H1 (cell line): Measurements from ENCODE around the gene MALSU1. TPM values are rescaled to one million over a fixed set of nuclear protein-coding genes. Genes with fewer than 3 reads are reported as not detected.
A peak's percentile ranks its signal among the peaks of the same experiment; 100 is the strongest.

Experiments
- CTCF ChIA-PET: fragments of 300-600 bp; sonication (Branson Sonifier 250); formaldehyde crosslinking; loops from one replicate; lab custom pipeline; 2021; ENCODE audit not compliant: partially characterized antibody; lab: Charles Lee
- POLR2A ChIA-PET: fragments of 300-600 bp; sonication (Branson Sonifier 250); formaldehyde crosslinking; loops from one replicate; lab custom pipeline; 2021; ENCODE audit warnings: inconsistent platforms; ENCODE audit not compliant: partially characterized antibody; lab: Charles Lee
- DNase-seq, 2 experiments: peaks; one replicate each; pipeline versions ENCODE4 v3.0.0 to v3.0.0-alpha.2; 2010 to 2022; ENCODE audit warnings: low spot score in 2 of 2, low read depth in 1 of 2, mixed read lengths in 1 of 2
- FAIRE-seq: peaks from 2 replicates; lab custom pipeline; 2011; peaks lifted over from hg19 to GRCh38; lab: Jason Lieb, UNC
- H2AFZ ChIP-seq: 2 replicates; pipeline ENCODE4 v1.8.1; 2012; ENCODE audit warnings: low read length, inconsistent platforms
- H2AK5ac ChIP-seq: 2 replicates; pipeline ENCODE4 v1.6.1; 2013; ENCODE audit warnings: low read depth, low read length
- H2BK120ac ChIP-seq: replicated peaks from 2 replicates; pipeline ENCODE3; 2013; ENCODE audit warnings: low read depth, low read length, inconsistent platforms
- H2BK12ac ChIP-seq: 2 replicates; pipeline ENCODE4 v1.6.1; 2013; ENCODE audit warnings: low read depth, low read length
- H2BK15ac ChIP-seq: 2 replicates; pipeline ENCODE4 v1.6.1; 2013; ENCODE audit warnings: low read length
- H2BK20ac ChIP-seq: 2 replicates; pipeline ENCODE4 v1.6.1; 2013; ENCODE audit warnings: low read length
- H2BK5ac ChIP-seq: 2 replicates; pipeline ENCODE4 v1.6.1; 2013; ENCODE audit warnings: low read depth, low read length
- H3K14ac ChIP-seq: 2 replicates; pipeline ENCODE4 v1.6.1; 2013; ENCODE audit warnings: inconsistent platforms; ENCODE audit not compliant: insufficient read length
- H3K18ac ChIP-seq: 2 replicates; pipeline ENCODE4 v1.6.1; 2013; ENCODE audit warnings: low read length; ENCODE audit errors: extremely low read depth
- H3K23ac ChIP-seq: 2 replicates; pipeline ENCODE4 v1.6.1; 2013; ENCODE audit warnings: inconsistent platforms; ENCODE audit not compliant: insufficient read length
- H3K23me2 ChIP-seq: 2 replicates; pipeline ENCODE4 v1.6.1; 2013; ENCODE audit warnings: low read depth, low read length
- H3K27ac ChIP-seq: 2 replicates; pipeline ENCODE4 v1.6.1; 2011; ENCODE audit warnings: low read depth, low read length, inconsistent platforms
- H3K27me3 ChIP-seq, 4 experiments: replicated peaks in 1 of 4; 1 replicate in 1 of 4; 2 replicates in 3 of 4; pipeline versions ENCODE4 v1.6.1 to v1.8.1; 2011 to 2013; ENCODE audit warnings: low read length in 3 of 4, mild to moderate bottlenecking in 3 of 4, inconsistent platforms in 2 of 4, mixed read lengths in 2 of 4, moderate library complexity in 1 of 4; ENCODE audit not compliant: control insufficient read depth in 3 of 4, insufficient read depth in 3 of 4; ENCODE audit errors: extremely low read depth in 1 of 4
- H3K36me3 ChIP-seq, 4 experiments: 2 replicates each; pipeline versions ENCODE4 v1.6.1 to v1.8.1; 2011 to 2013; ENCODE audit warnings: mild to moderate bottlenecking in 4 of 4, low read length in 3 of 4, moderate library complexity in 2 of 4, control low read depth in 1 of 4, inconsistent platforms in 1 of 4; ENCODE audit not compliant: insufficient read depth in 4 of 4, control insufficient read depth in 2 of 4
- H3K4ac ChIP-seq: replicated peaks from 2 replicates; pipeline ENCODE3; 2013; ENCODE audit warnings: low read length, low read depth, mixed read lengths, inconsistent platforms; ENCODE audit not compliant: insufficient read length
- H3K4me1 ChIP-seq, 4 experiments: replicated peaks in 1 of 4; 1 replicate in 1 of 4; 2 replicates in 3 of 4; pipeline versions ENCODE4 v1.6.1 to v1.8.1; 2011 to 2013; ENCODE audit warnings: low read length in 3 of 4, inconsistent platforms in 2 of 4, mixed read lengths in 1 of 4; ENCODE audit not compliant: insufficient read depth in 4 of 4, control insufficient read depth in 3 of 4
- H3K4me2 ChIP-seq, 2 experiments: 2 replicates each; pipeline versions ENCODE4 v1.6.1 to v1.8.1; 2011 to 2013; ENCODE audit warnings: low read depth in 2 of 2, low read length in 2 of 2, control low read depth in 1 of 2, inconsistent platforms in 1 of 2, mild to moderate bottlenecking in 1 of 2; ENCODE audit not compliant: insufficient read depth in 1 of 2
- H3K4me3 ChIP-seq, 4 experiments: fragments of 200-600, 300-600 bp in 1 of 4; sonication (generic), shearing (Covaris generic), sonication (Bioruptor Twin) in 1 of 4; 2 replicates each; pipeline versions ENCODE4 v1.5.1 to v1.8.1; 2011 to 2016; ENCODE audit warnings: low read length in 4 of 4, low read depth in 3 of 4, control low read depth in 2 of 4, inconsistent platforms in 2 of 4, mild to moderate bottlenecking in 2 of 4, mixed read lengths in 1 of 4, moderate library complexity in 1 of 4; ENCODE audit not compliant: insufficient read depth in 2 of 4; ENCODE audit errors: extremely low read depth in 1 of 4
- H3K56ac ChIP-seq: replicated peaks from 2 replicates; pipeline ENCODE3; 2013; ENCODE audit warnings: low read depth, mild to moderate bottlenecking, mixed read lengths, low read length, inconsistent platforms; ENCODE audit not compliant: insufficient read length
- H3K79me1 ChIP-seq: 2 replicates; pipeline ENCODE4 v1.6.1; 2013; ENCODE audit warnings: low read depth, low read length, control low read depth
- H3K79me2 ChIP-seq, 2 experiments: 2 replicates each; pipeline versions ENCODE4 v1.6.1 to v1.8.1; 2012 to 2013; ENCODE audit warnings: low read length in 2 of 2, mild to moderate bottlenecking in 2 of 2, inconsistent platforms in 1 of 2; ENCODE audit not compliant: insufficient read depth in 2 of 2, control insufficient read depth in 1 of 2
- H3K9ac ChIP-seq, 4 experiments: replicated peaks in 1 of 4; 1 replicate in 1 of 4; 2 replicates in 3 of 4; pipeline versions ENCODE4 v1.6.1 to v1.8.1; 2011 to 2013; ENCODE audit warnings: low read depth in 3 of 4, low read length in 3 of 4, control low read depth in 2 of 4, mild to moderate bottlenecking in 2 of 4, moderate library complexity in 2 of 4, inconsistent platforms in 1 of 4; ENCODE audit errors: extremely low read depth in 1 of 4
- H3K9me3 ChIP-seq, 2 experiments: 2 replicates each; pipeline versions ENCODE4 v1.6.1 to v1.8.1; 2012 to 2013; ENCODE audit warnings: mild to moderate bottlenecking in 2 of 2, moderate library complexity in 2 of 2, control low read depth in 1 of 2, inconsistent platforms in 1 of 2, low read depth in 1 of 2, low read length in 1 of 2, mixed read lengths in 1 of 2; ENCODE audit not compliant: insufficient read depth in 2 of 2
- H4K20me1 ChIP-seq, 2 experiments: replicated peaks in 1 of 2; 2 replicates each; pipeline versions ENCODE3 to v1.8.1; 2011 to 2013; ENCODE audit warnings: inconsistent platforms in 2 of 2, low read length in 2 of 2, mild to moderate bottlenecking in 1 of 2; ENCODE audit not compliant: insufficient read depth in 2 of 2, control insufficient read depth in 1 of 2
- H4K5ac ChIP-seq: 2 replicates; pipeline ENCODE4 v1.6.1; 2013; ENCODE audit warnings: low read length, low read depth, mixed read lengths, inconsistent platforms; ENCODE audit not compliant: insufficient read length
- H4K8ac ChIP-seq: 2 replicates; pipeline ENCODE4 v1.8.0; 2013; ENCODE audit warnings: mild to moderate bottlenecking, moderate library complexity, low read length, inconsistent platforms; ENCODE audit not compliant: insufficient read depth; ENCODE audit errors: extremely low read depth
- H4K91ac ChIP-seq: replicated peaks from 2 replicates; pipeline ENCODE3; 2013; ENCODE audit warnings: low read length, mixed read lengths, inconsistent platforms; ENCODE audit not compliant: insufficient read length
- BRCA1 ChIP-seq: IDR thresholded peaks from 2 replicates; pipeline ENCODE4 v1.6.1; 2012; ENCODE audit warnings: low read depth, low read length, improper control_type of control experiment
- CBX8 ChIP-seq: fragments of 300-800, 300-1000 bp; sonication (generic); IDR thresholded peaks from 2 replicates; pipeline ENCODE4 v1.7.1; 2016; ENCODE audit warnings: low read depth, low read length, borderline replicate concordance
- CEBPB ChIP-seq: IDR thresholded peaks from 2 replicates; pipeline ENCODE4 v1.6.1; 2012; ENCODE audit warnings: low read depth, low read length
- CTCF ChIP-seq, 3 experiments: IDR thresholded peaks; 1 replicate in 2 of 3; 2 replicates in 1 of 3; pipeline versions ENCODE4 v1.5.1 to v1.6.1; 2011; ENCODE audit warnings: low read length in 3 of 3, mild to moderate bottlenecking in 3 of 3, inconsistent platforms in 2 of 3, low read depth in 1 of 3, moderate library complexity in 1 of 3; ENCODE audit not compliant: insufficient read depth in 1 of 3; ENCODE audit errors: control extremely low read depth in 1 of 3
- KDM1A ChIP-seq: fragments of 200-600, 300-600 bp; sonication (generic); IDR thresholded peaks from 2 replicates; pipeline ENCODE4 v1.7.1; 2016; ENCODE audit warnings: mild to moderate bottlenecking, low read length, borderline replicate concordance
- RAD21 ChIP-seq, 2 experiments: IDR thresholded peaks in 1 of 2; conservative IDR thresholded peaks in 1 of 2; 2 replicates each; pipeline ENCODE4 v1.6.1; 2011; ENCODE audit warnings: low read depth in 2 of 2, low read length in 2 of 2, improper control_type of control experiment in 1 of 2, inconsistent platforms in 1 of 2, mild to moderate bottlenecking in 1 of 2, moderate library complexity in 1 of 2
- SP2 ChIP-seq: IDR thresholded peaks from 2 replicates; pipeline ENCODE4 v1.6.1; 2012; ENCODE audit warnings: mild to moderate bottlenecking, low read length, inconsistent platforms
- SRF ChIP-seq: IDR thresholded peaks from 2 replicates; pipeline ENCODE4 v1.6.1; 2011; ENCODE audit warnings: mild to moderate bottlenecking, low read depth, low read length, moderate library complexity
- WGBS, 2 experiments: shearing (Covaris generic) in 1 of 2; methylation state at CpG; one replicate each; pipeline versions ENCODE4 v1.1.6 to v1.1.7; 2013 to 2015; ENCODE audit warnings: low lambda C conversion rate in 2 of 2, mixed read lengths in 2 of 2, inconsistent platforms in 1 of 2, low coverage in 1 of 2, missing lambda C conversion rate in 1 of 2; ENCODE audit not compliant: insufficient replicate concordance in 2 of 2, insufficient coverage in 1 of 2, insufficient read length in 1 of 2; ENCODE audit errors: extremely low coverage in 1 of 2, missing lambda C conversion rate in 1 of 2; 5-methylcytosine and 5-hydroxymethylcytosine counted together
- polyA plus RNA-seq, 7 experiments: library from polyadenylated mRNA; depleted of rRNA in 3 of 7; stranded (reverse) in 5 of 7; unstranded in 2 of 7; fragments of >200 nt in 5 of 7; fragments of 200-250 nt in 2 of 7; gene quantifications; 1 replicate in 5 of 7; 2 replicates in 1 of 7; 4 replicates in 1 of 7; pipeline versions ENCODE4 v1.2.1 to v1.2.3, GENCODE V29; 2011 to 2013; ENCODE audit warnings: missing spikeins in 2 of 7, mixed read lengths in 2 of 7
- total RNA-seq: library from RNA; stranded (reverse); fragmentation: NEBNext Ultra II Directional; extraction: Animal tissue kit (Norgen Biotek cat#: 25700); gene quantifications from 2 replicates; pipeline ENCODE4 v1.2.1, GENCODE V29; 2021
- TF ChIP-seq, protein P1 (sequence below): IDR thresholded peaks from 2 replicates; pipeline ENCODE4 v1.6.1; 2012; ENCODE audit warnings: inconsistent platforms

MALSU1 gene
- total and polyA plus RNA-seq, 2 of the 8 experiments (the other 6 are each of a cell fraction or from before 2014, with no cell fraction given) = 73.5 to 84.0 TPM

DNA sequence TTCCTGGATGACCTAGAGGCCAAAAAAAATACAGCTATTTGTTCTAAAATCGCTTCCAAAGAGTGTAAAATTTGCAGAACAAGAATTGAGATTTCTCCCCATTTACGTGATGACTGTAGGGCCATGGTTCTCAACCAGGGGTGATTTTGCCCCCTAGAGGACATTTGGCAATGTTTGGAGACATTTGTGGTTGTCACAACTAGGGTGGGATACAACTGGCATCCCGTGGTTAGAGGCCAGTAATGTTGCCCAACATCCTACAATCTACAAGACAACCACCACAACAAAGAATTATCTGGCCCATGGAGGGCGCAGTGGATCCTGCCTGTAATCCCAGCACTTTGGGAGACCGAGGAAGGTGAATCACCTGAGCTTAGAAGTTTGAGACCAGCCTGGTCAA lies 22.8 kb upstream of the MALSU1 start:
- WGBS, 2 experiments = 71% methylated on average over 5 of the region's 5 CpGs; no CpG with 5 or more reads in 1 of the 2 experiments

More for the DNA sequence above, 22.8 kb upstream of the MALSU1 start:
- no peak overlapping the region for H2AFZ ChIP-seq
- H4K91ac ChIP-seq = no peak overlapping the region
- ChIA-PET CTCF (interaction anchor here (0.6 to 14.1 kb wide), 25 partner anchors 9 to 458 kb away, joined by 3 to 241 read pairs (median 4); partner anchors contain the start of genes MALSU1 and STK31), POLR2A (no interaction called here)
- FAIRE-seq (no peak), DNase-seq (peak in 1 of 2 experiments; percentile 17)
- no peak overlapping the region for H3K4me3 ChIP-seq
- H3K9me3 ChIP-seq = no peaks in the 10 kb centered on the region
- no peaks in the 10 kb centered on the region for H3K27me3 ChIP-seq
- no peak overlapping the region for H3K56ac ChIP-seq
- no peaks in the 10 kb centered on the region for H3K23me2 ChIP-seq
- H3K36me3 ChIP-seq = no peaks in the 10 kb centered on the region
- no peak overlapping the region for H4K8ac ChIP-seq
- H3K9ac ChIP-seq = no peak overlapping the region
- H3K4me1 ChIP-seq = peaks cover 0 to 3% (median 0%) of the 10 kb centered on the region in 4 experiments; a peak in 1 of 7 replicates
- H2BK15ac ChIP-seq = no peak overlapping the region
- no peak overlapping the region for H3K14ac ChIP-seq
- H3K27ac ChIP-seq = no peak overlapping the region
- no peak overlapping the region for H2BK120ac ChIP-seq
- H4K20me1 ChIP-seq = no peaks in the 10 kb centered on the region
- no peak overlapping the region for H3K4me2 ChIP-seq
- H3K18ac ChIP-seq = no peak overlapping the region
- H2BK5ac ChIP-seq = no peak overlapping the region
- H3K79me1 ChIP-seq = no peaks in the 10 kb centered on the region
- no peaks in the 10 kb centered on the region for H3K79me2 ChIP-seq
- no peak overlapping the region for H3K4ac ChIP-seq
- no peak overlapping the region for H4K5ac ChIP-seq
- TF ChIP-seq SP2 = no peak
- TF ChIP-seq SRF = no peak
- no peak for TF ChIP-seq KDM1A
- TF ChIP-seq CBX8 = no peak
- TF ChIP-seq CEBPB = peak; percentile 87
- peak in 2 of 3 experiments; percentile 53 to 55; a peak in 3 of 4 replicates for TF ChIP-seq CTCF (IDR thresholded peaks at IDR 0.05; ENCODE audit: control extremely low read depth in 1 of 3, insufficient read depth in 1 of 3, low read depth in 1 of 3, low read length in 3 of 3)
- TF ChIP-seq BRCA1 = no peak
- TF ChIP-seq, protein P1, sequence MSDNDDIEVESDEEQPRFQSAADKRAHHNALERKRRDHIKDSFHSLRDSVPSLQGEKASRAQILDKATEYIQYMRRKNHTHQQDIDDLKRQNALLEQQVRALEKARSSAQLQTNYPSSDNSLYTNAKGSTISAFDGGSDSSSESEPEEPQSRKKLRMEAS = no peak
- peak in 1 of 2 experiments; percentile 41; a peak in 1 of 4 replicates for TF ChIP-seq RAD21 (IDR thresholded peaks at IDR 0.05 in 1 of 2, conservative IDR thresholded peaks at IDR 0.05 in 1 of 2; ENCODE audit: low read depth in 2 of 2, low read length in 2 of 2)
- H2BK20ac ChIP-seq = no peak overlapping the region
- no peak overlapping the region for H3K23ac ChIP-seq
- no peak overlapping the region for H2BK12ac ChIP-seq
- no peak overlapping the region for H2AK5ac ChIP-seq
